HG03060 (cell line): Measurements from ENCODE around the gene TRIM49D1.
"Not testable (repeated sequence)": the region's sequence is repeated elsewhere in the genome, so short reads cannot be mapped to it uniquely, and the experiment has no call there.

Source experiments
- ATAC-seq: cut with Tn5 transposase; IDR thresholded peaks from one replicate; pipeline ENCODE4 v1.9.1; 2021; ENCODE audit warnings: low read depth, moderate number of reproducible peaks; ENCODE audit not compliant: unreplicated experiment

Gene TRIM49D1, protein sequence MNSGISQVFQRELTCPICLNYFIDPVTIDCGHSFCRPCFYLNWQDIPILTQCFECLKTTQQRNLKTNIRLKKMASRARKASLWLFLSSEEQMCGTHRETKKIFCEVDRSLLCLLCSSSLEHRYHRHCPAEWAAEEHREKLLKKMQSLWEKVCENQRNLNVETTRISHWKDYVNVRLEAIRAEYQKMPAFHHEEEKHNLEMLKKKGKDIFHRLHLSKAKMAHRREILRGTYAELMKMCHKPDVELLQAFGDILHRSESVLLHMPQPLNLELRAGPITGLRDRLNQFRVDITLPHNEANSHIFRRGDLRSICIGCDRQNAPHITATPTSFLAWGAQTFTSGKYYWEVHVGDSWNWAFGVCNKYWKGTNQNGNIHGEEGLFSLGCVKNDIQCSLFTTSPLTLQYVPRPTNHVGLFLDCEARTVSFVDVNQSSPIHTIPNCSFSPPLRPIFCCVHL

GRCh38 chr11:89922195-89922660, at the start of gene TRIM49D1:
TRIM49D1 (minus strand) TSS chr11:89922245; CDS start chr11:89917710, 4,535 bp downstream.
- ATAC-seq, result no peak

- not testable (repeated sequence) for ATAC-seq
Observed at GRCh38 chr11:89965737-89966136, 43.7 kb upstream of the TRIM49D1 start, which contains the start of gene TRIM64. TRIM64 (plus strand) TSS chr11:89966037; CDS start chr11:89968504, 2,467 bp downstream.

DNA sequence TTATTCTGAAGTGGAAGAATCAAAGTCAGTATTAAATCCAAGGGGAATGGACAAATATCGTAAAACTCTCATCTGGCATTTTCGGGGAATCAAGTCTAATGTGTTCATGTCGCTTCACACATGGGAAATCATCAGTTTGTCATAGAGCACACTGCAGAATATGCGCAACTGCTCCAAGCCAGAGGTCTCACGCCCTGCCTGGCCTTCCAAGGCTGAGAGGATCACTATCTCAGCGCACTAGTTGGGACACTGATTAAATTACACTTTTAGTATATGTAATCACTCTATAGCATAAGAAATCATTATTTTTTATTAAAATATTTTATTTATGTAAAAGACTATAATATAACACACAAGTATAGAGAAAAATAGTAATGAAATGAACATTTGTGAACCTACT, 38.8 kb upstream of the TRIM49D1 start:
- ATAC-seq, result not testable (repeated sequence)

DNA sequence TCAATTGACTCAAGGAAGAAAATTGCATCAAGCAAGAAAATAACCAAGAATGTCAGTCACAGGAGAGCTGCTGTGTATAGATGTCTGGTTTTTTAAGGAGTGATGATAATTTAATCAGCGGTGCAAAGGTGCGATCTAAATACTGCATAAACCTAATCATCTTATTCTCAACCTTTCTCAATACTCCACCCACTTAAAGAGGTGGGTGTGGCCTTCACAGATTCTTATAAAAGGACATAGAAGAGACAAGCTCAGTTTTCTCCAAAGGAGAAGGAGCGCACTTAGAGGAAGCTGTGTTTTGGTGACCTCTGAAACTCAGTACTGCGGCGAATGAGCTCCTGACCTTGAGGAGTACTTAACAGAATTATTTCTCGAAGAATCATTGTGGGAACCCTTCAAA, 1.7 kb upstream of the TRIM49D1 start, which contains the start of gene TRIM49D2:
TRIM49D2 (plus strand) TSS at position 301 of the 400 bp plus-strand sequence. CDS start 2,698 bp downstream, outside the sequence.
- ATAC-seq, result not testable (repeated sequence)

- ATAC-seq, result not testable (repeated sequence)
Observed at GRCh38 chr11:89900809-89901208, 21.2 kb downstream of the TRIM49D1 start.

GRCh38 chr11:89893245-89893644, 28.8 kb downstream of the TRIM49D1 start:
- not testable (repeated sequence) for ATAC-seq

DNA sequence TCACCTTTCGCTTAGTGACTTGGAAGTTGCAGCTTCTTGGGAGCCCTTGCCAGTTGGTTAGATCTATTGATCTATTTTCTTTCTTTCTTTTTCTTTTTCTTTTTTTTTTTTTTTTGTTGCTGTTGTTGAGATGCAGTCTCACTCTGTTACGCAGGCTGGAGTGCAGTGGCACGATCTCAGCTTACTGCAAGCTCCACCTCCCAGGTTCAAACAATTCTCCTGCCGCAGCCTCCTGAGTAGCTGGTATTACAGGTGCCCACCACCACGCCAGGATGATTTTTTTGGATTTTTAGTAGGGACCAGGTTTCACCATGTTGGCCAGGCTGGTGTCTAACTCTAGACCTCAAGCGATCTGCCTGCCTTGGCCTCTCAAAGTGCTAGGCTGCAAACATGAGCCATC, 44.5 kb downstream of the TRIM49D1 start:
- ATAC-seq, result not testable (repeated sequence)

DNA sequence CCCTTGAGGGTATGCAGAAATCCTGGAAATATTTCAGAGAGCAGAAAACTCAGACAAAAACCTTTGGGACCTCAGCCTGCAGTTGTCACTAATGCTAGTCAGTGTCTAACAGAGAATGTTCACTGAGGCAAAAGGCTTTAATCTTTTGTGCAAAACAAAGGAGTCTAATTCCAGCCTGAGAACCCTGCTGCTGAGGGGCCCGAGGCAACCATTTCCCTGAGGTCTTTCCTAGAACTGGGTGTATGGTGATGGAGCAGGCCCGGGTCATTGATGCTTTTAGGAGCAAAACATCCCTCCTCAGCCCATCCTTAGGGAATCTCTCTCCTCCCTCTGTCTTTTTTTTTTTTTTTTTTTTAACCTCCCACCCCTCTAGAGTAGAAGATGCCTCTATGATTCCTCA, 49.5 kb downstream of the TRIM49D1 start:
- not testable (repeated sequence) for ATAC-seq

- ATAC-seq, result not testable (repeated sequence)
Observed at GRCh38 chr11:89865223-89865622, 56.8 kb downstream of the TRIM49D1 start.

GRCh38 chr11:89863906-89864704, 57.9 kb downstream of the TRIM49D1 start:
- ATAC-seq, result not testable (repeated sequence)
